Measurements from ENCODE around the gene URM1. TPM values are rescaled to one million over a fixed set of nuclear protein-coding genes. Genes with fewer than 3 reads are reported as not detected.

URM1 gene
- total RNA-seq, 1 donor from 2014 or later, result 56.9 TPM

Small RNA genes lying within 50 kb of the gene (microRNA-seq; reads per million reads assigned to microRNA genes)
- not detected for gene MIR219B

Other genes starting within 250 kb of the URM1 start
- gene PTGES2, start 243.6 kb upstream of the URM1 start, total RNA-seq, result 155 TPM
- not detected for gene LCN2, start 221.9 kb upstream of the URM1 start, total RNA-seq
- 31.3 TPM for gene BBLN, start 211.1 kb upstream of the URM1 start, total RNA-seq
- gene CIZ1, start 179.8 kb upstream of the URM1 start, total RNA-seq, result 75.3 TPM
- gene DNM1, start 168.0 kb upstream of the URM1 start, total RNA-seq, result 7.0 TPM
- gene GOLGA2, start 95.4 kb upstream of the URM1 start, total RNA-seq, result 77.7 TPM
- 16.3 TPM for gene SWI5, start 95.1 kb upstream of the URM1 start, total RNA-seq
- gene TRUB2, start 48.9 kb upstream of the URM1 start, total RNA-seq, result 35.5 TPM
- 29.5 TPM for gene COQ4, start 48.5 kb upstream of the URM1 start, total RNA-seq
- gene SLC27A4, start 30.8 kb upstream of the URM1 start, total RNA-seq, result 19.0 TPM
- 7.2 TPM for gene CERCAM, start 49.5 kb downstream of the URM1 start, total RNA-seq
- 12.0 TPM for gene ODF2, start 84.6 kb downstream of the URM1 start, total RNA-seq
- gene GLE1, start 133.3 kb downstream of the URM1 start, total RNA-seq, result 18.7 TPM
- 203 TPM for gene SPTAN1, start 181.2 kb downstream of the URM1 start, total RNA-seq